Vagina (tissue), 2 donors: ENCODE data around the gene HOXC10. TPM values are rescaled to one million over a fixed set of nuclear protein-coding genes. Genes with fewer than 3 reads are reported as not detected.
A peak's percentile ranks its signal among the peaks of the same experiment; 100 is the strongest.

Source experiments
- DNase-seq, 2 donors: peaks; one replicate each; pipeline ENCODE4 v3.0.0-alpha.2; 2017; ENCODE audit errors: extremely low spot score in 2 of 2
- H3K27ac ChIP-seq: fragments of 200-600 bp; sonication (generic); one replicate; pipeline ENCODE4 v1.5.1; 2019
- H3K27me3 ChIP-seq: fragments of 200-600 bp; sonication (generic); one replicate; pipeline ENCODE4 v1.5.1; 2019
- H3K36me3 ChIP-seq, 2 donors: fragments of 200-600 bp; sonication (generic); one replicate each; pipeline ENCODE4 v1.5.1; 2017 to 2019
- H3K4me1 ChIP-seq: fragments of 200-600 bp; sonication (generic); one replicate; pipeline ENCODE4 v1.5.1; 2019
- H3K4me3 ChIP-seq, 2 donors: fragments of 200-600 bp; sonication (generic); 1 replicate in 1 of 2; 2 replicates in 1 of 2; pipeline ENCODE4 v1.5.1; 2016 to 2019
- H3K9me3 ChIP-seq: fragments of 200-600 bp; sonication (generic); one replicate; pipeline ENCODE4 v1.5.1; 2019
- POLR2A ChIP-seq, 2 donors: fragments of 450-650 bp; IDR thresholded peaks; one replicate each; pipeline ENCODE4 v1.6.1; 2017; ENCODE audit warnings: antibody characterized with exemption in 2 of 2, mild to moderate bottlenecking in 2 of 2, moderate library complexity in 2 of 2
- POLR2AphosphoS5 ChIP-seq, 2 donors: sonication (generic); formaldehyde crosslinking; IDR thresholded peaks; one replicate each; pipeline ENCODE4 v1.9.0; 2017; ENCODE audit warnings: antibody characterized with exemption in 2 of 2, mild to moderate bottlenecking in 2 of 2, low read depth in 1 of 2; ENCODE audit not compliant: insufficient read depth in 1 of 2
- intact Hi-C: fragments of 100-400 bp; cut with DNase I; formaldehyde crosslinking; loops from one replicate; pipeline ENCODE4 v1.15.1; 2023
- total RNA-seq: library from RNA; depleted of rRNA; stranded (reverse); fragments of >200 nt; gene quantifications from one replicate; pipeline ENCODE4 v1.2.3, GENCODE V29; 2016
- TF ChIP-seq, protein P1 (sequence below), 3 experiments: fragments of 450-650 bp in 2 of 3; fragments of 200-600 bp in 1 of 3; sonication (generic) in 1 of 3; IDR thresholded peaks; one replicate each; pipeline ENCODE4 v1.5.1; 2017 to 2019; ENCODE audit warnings: antibody characterized with exemption in 3 of 3, mild to moderate bottlenecking in 2 of 3, moderate library complexity in 2 of 3

The HOXC10 gene
- total RNA-seq, 1 donor from 2014 or later, result not detected

DNA sequence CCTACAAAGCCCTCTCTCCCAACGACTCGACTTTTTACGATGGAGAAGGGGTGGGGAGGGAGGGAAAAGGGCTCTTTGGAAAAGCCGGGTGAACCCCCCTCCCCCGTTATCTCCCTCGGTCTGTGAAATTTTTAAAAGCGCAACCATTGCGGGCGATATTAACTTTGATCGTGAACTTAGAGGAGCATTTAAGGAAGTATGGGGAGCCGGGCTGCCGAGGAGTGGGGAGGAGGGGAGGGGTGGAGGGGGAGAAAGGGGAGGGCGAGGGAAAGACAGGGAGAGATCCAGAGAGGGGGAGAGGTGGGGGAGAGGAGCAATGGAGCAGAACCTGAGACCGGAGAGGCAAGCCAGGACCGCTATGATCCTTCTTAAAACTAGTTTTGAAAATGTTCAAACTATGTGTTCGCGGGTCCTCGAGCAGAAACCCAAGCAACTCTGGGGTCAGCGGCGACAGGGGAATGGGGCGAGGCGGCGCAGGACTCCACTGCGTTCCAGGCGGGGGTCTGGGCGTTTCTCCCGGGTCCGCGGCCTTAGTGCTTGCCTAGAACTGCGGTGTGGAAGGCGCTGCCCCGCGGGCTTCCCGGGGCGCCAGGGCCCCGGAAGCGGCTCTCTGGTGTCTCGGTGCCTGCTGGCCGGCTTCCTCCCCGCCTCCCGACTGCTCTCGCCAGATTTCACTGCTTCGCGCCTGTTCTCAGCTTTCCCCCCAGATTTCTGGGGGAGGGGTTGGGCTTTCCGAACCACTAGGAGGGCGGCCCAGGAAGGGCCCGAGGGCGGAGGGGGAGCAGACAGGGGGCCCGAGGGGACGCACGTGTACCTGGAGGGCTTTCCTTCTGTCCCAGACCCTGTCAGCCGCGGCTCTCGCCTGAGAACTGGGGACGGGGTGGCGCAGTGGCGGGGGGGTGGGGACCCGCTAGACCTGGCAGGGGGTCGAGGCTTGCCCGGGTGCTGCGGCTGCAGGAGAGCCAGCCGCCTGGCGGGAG, 10.6 kb upstream of the HOXC10 start, which contains the start of gene HOTAIR:
HOTAIR (minus strand) TSS at position 871 of the 980 bp plus-strand sequence.
- TF ChIP-seq POLR2AphosphoS5 (IDR thresholded peaks at IDR 0.05; ENCODE audit: insufficient read depth in 1 of 2, low read depth in 1 of 2) (no peak), POLR2A (IDR thresholded peaks at IDR 0.05) (no peak)
- TF ChIP-seq, protein P1, sequence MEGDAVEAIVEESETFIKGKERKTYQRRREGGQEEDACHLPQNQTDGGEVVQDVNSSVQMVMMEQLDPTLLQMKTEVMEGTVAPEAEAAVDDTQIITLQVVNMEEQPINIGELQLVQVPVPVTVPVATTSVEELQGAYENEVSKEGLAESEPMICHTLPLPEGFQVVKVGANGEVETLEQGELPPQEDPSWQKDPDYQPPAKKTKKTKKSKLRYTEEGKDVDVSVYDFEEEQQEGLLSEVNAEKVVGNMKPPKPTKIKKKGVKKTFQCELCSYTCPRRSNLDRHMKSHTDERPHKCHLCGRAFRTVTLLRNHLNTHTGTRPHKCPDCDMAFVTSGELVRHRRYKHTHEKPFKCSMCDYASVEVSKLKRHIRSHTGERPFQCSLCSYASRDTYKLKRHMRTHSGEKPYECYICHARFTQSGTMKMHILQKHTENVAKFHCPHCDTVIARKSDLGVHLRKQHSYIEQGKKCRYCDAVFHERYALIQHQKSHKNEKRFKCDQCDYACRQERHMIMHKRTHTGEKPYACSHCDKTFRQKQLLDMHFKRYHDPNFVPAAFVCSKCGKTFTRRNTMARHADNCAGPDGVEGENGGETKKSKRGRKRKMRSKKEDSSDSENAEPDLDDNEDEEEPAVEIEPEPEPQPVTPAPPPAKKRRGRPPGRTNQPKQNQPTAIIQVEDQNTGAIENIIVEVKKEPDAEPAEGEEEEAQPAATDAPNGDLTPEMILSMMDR (IDR thresholded peaks at IDR 0.05), result no peak
- Histone ChIP-seq H3K36me3 (no peaks in the 10 kb centered on the region), H3K27me3 (peaks cover 25% of the 10 kb centered on the region), H3K27ac (no peak within 1 kb of the TSS), H3K9me3 (no peaks in the 10 kb centered on the region), H3K4me3 (peak within 1 kb of the TSS; percentile 32 to 41), H3K4me1 (peaks cover 20% of the 10 kb centered on the region)
- intact Hi-C loops, result no loop called here
- no peak for DNase-seq

DNA sequence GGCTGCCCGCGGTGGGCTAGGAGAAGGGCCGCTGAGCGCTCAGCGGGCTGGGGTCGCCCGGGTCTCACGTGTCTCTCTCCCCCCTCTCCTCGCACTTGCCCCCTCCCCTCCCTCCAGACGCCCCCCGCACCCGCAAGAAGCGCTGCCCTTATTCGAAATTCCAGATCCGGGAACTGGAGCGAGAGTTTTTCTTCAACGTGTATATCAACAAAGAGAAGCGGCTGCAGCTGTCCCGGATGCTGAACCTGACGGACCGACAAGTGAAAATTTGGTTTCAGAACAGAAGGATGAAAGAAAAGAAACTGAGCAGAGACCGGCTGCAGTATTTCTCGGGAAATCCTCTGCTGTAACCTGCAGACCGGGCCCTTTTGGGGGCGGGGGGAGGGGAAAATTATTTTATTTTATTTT, 9.9 kb upstream of the HOXC10 start:
- Histone ChIP-seq H3K4me3 (peak overlapping the region; percentile 32 to 41), H3K4me1 (peaks cover 20% of the 10 kb centered on the region), H3K36me3 (no peaks in the 10 kb centered on the region), H3K27me3 (peaks cover 25% of the 10 kb centered on the region), H3K27ac (no peak overlapping the region), H3K9me3 (no peaks in the 10 kb centered on the region)
- intact Hi-C loops, result no loop called here
- TF ChIP-seq, protein P1 (IDR thresholded peaks at IDR 0.05), result no peak
- no peak for TF ChIP-seq POLR2A (IDR thresholded peaks at IDR 0.05)
- no peak for TF ChIP-seq POLR2AphosphoS5 (IDR thresholded peaks at IDR 0.05; ENCODE audit: insufficient read depth in 1 of 2, low read depth in 1 of 2)
- DNase-seq, result no peak

DNA sequence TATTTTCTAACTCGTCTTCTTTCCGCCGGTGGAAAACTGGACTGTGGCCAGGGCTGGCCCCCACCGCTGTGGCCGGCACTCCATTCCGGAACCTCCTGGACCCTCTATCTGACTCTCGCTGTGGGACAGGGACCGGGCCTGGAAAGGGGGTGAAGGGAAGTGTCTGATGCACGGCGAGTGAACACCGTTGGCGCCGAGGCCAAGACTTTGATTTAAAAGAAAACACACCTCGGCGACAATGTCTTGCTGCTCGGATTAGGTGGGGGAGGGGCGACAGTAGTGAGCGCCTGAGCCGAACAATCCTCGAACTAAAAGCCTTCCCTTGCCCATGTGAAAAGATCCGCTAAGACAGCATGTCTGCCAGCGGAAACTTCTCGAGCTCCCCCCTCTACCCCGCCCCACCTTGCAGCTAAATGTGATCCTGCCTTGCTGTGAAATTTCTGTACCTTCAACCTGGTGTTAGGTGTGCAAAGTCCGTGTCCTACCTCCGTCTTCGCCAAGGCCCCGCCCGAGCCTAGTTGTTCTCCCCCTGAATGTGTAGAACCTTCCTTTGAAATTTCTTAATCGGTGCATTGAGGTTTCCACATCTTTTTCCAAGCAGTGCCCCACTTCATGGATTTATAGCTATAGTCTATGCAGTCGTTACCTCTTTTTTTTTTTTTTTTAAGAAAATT, 9.3 kb upstream of the HOXC10 start:
- Histone ChIP-seq H3K4me3 (no peak overlapping the region), H3K4me1 (peaks cover 20% of the 10 kb centered on the region), H3K36me3 (no peaks in the 10 kb centered on the region), H3K27ac (no peak overlapping the region), H3K9me3 (no peaks in the 10 kb centered on the region), H3K27me3 (peaks cover 25% of the 10 kb centered on the region)
- TF ChIP-seq POLR2AphosphoS5 (IDR thresholded peaks at IDR 0.05; ENCODE audit: insufficient read depth in 1 of 2, low read depth in 1 of 2), result no peak
- TF ChIP-seq, protein P1 (IDR thresholded peaks at IDR 0.05), result no peak
- no peak for TF ChIP-seq POLR2A (IDR thresholded peaks at IDR 0.05)
- intact Hi-C loops, result no loop called here
- DNase-seq, result no peak

DNA sequence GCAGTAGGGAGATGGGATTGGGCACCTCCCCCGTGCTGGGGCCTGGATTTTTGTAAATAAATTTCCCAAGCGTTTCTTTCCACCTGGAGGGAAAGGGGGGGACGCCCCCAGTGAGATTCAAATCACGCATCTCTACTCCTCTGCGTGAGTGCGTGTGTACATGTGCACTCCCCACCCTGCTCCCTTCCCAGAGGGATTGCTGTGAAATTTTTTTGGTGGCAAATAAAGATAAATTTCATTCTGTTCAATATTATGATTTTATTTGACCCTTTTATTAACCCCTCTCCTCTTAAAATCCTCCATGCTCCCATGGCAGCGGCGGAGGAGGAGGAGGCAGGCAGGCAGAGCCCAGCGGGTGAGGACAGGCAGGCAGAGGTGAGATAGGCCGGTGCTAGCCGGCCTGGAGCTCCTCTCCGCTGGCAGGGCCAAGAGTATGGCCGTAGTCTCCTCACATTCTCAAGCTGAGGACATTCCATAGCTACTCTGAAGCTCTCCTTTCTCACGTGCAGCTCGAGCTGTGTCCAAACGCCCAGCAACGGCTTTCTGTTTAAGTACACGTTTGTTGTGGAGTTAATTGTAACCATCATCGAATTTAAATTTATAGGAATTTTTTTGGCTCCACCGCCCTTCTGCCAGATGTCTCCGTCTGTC, 8.6 kb upstream of the HOXC10 start:
- H3K4me1 ChIP-seq, result peaks cover 20% of the 10 kb centered on the region
- peaks cover 21% of the 10 kb centered on the region for H3K27me3 ChIP-seq
- no peak for DNase-seq
- H3K36me3 ChIP-seq, result no peaks in the 10 kb centered on the region
- H3K4me3 ChIP-seq, result no peak overlapping the region
- H3K27ac ChIP-seq, result no peak overlapping the region
- H3K9me3 ChIP-seq, result no peaks in the 10 kb centered on the region
- TF ChIP-seq POLR2AphosphoS5 (IDR thresholded peaks at IDR 0.05; ENCODE audit: insufficient read depth in 1 of 2, low read depth in 1 of 2) (no peak), POLR2A (IDR thresholded peaks at IDR 0.05) (no peak)
- TF ChIP-seq, protein P1 (IDR thresholded peaks at IDR 0.05), result no peak
- intact Hi-C loops, result no loop called here
